OCI-LY1 (cell line): ENCODE results near the gene RAD51B.
"Not testable (repeated sequence)": the region's sequence is repeated elsewhere in the genome, so short reads cannot be mapped to it uniquely, and the experiment has no call there.

Experiments used
- H2AFZ ChIP-seq: fragments of 200-600 bp; sonication (generic), shearing (Covaris generic); 2 replicates; pipeline ENCODE4 v1.6.0; 2014; ENCODE audit warnings: antibody characterized with exemption, mild to moderate bottlenecking, low read length
- H3F3A ChIP-seq: fragments of 200-600 bp; sonication (generic), shearing (Covaris generic); 2 replicates; pipeline ENCODE4 v1.6.0; 2014; ENCODE audit warnings: mild to moderate bottlenecking, antibody characterized with exemption, low read length, moderate library complexity; ENCODE audit not compliant: insufficient read depth
- H3K27ac ChIP-seq: fragments of 200-600 bp; sonication (generic); 2 replicates; pipeline ENCODE4 v1.5.1; 2014; ENCODE audit warnings: low read length, mixed run types, mild to moderate bottlenecking, low read depth; ENCODE audit not compliant: poor library complexity, severe bottlenecking
- H3K27me3 ChIP-seq: fragments of 200-600 bp; sonication (generic); 2 replicates; pipeline ENCODE4 v1.6.0; 2014; ENCODE audit warnings: antibody characterized with exemption, mild to moderate bottlenecking, low read length, moderate library complexity; ENCODE audit not compliant: insufficient read depth
- H3K36me3 ChIP-seq: fragments of 200-600 bp; sonication (generic); 2 replicates; pipeline ENCODE4 v1.6.1; 2014; ENCODE audit warnings: mild to moderate bottlenecking, antibody characterized with exemption, low read length, moderate library complexity, mixed read lengths; ENCODE audit not compliant: insufficient read depth
- H3K4me1 ChIP-seq: fragments of 200-600 bp; sonication (generic); 2 replicates; pipeline ENCODE4 v1.5.1; 2014; ENCODE audit warnings: mild to moderate bottlenecking, low read length, moderate library complexity; ENCODE audit not compliant: insufficient read depth, severe bottlenecking
- H3K4me2 ChIP-seq: fragments of 200-600 bp; sonication (generic), shearing (Covaris generic); 2 replicates; pipeline ENCODE4 v1.6.1; 2014; ENCODE audit warnings: low read length
- H3K4me3 ChIP-seq: fragments of 200-600 bp; sonication (generic); 2 replicates; pipeline ENCODE4 v1.5.1; 2014; ENCODE audit warnings: low read length, low read depth, mild to moderate bottlenecking, mixed read lengths; ENCODE audit not compliant: poor library complexity, severe bottlenecking
- H3K79me2 ChIP-seq: fragments of 200-600 bp; shearing (Covaris generic); 2 replicates; pipeline ENCODE4 v1.6.1; 2016; ENCODE audit warnings: mixed run types, low read length, mixed read lengths; ENCODE audit not compliant: insufficient read depth
- H3K9ac ChIP-seq: fragments of 200-600 bp; sonication (generic), shearing (Covaris generic); 2 replicates; pipeline ENCODE4 v1.6.1; 2014; ENCODE audit warnings: mild to moderate bottlenecking, low read length, mixed read lengths
- H3K9me2 ChIP-seq: fragments of 200-600 bp; sonication (generic), shearing (Covaris generic); 2 replicates; pipeline ENCODE4 v1.6.1; 2014; ENCODE audit warnings: low read depth, mild to moderate bottlenecking, low read length, mixed read lengths
- H3K9me3 ChIP-seq: fragments of 200-600 bp; shearing (Covaris generic); 2 replicates; pipeline ENCODE4 v1.6.1; 2014; ENCODE audit warnings: low read length, mixed read lengths
- H4K20me1 ChIP-seq: fragments of 200-600 bp; sonication (generic), shearing (Covaris generic); 2 replicates; pipeline ENCODE4 v1.6.0; 2016; ENCODE audit warnings: mild to moderate bottlenecking, low read length; ENCODE audit not compliant: insufficient read depth
- EZH2 ChIP-seq: fragments of 200-600 bp; sonication (generic), shearing (Covaris generic); IDR thresholded peaks from 2 replicates; pipeline ENCODE4 v1.8.0; 2017; ENCODE audit warnings: borderline replicate concordance, mixed run types, mild to moderate bottlenecking, antibody characterized with exemption, low read length, moderate library complexity, mixed read lengths
- TF ChIP-seq, protein P1 (sequence below): fragments of 200-600 bp; sonication (generic), shearing (Covaris generic); IDR thresholded peaks from 2 replicates; pipeline ENCODE4 v1.5.1; 2017; ENCODE audit warnings: mild to moderate bottlenecking, antibody characterized with exemption, low read length, moderate library complexity, mixed read lengths

The RAD51B gene

DNA sequence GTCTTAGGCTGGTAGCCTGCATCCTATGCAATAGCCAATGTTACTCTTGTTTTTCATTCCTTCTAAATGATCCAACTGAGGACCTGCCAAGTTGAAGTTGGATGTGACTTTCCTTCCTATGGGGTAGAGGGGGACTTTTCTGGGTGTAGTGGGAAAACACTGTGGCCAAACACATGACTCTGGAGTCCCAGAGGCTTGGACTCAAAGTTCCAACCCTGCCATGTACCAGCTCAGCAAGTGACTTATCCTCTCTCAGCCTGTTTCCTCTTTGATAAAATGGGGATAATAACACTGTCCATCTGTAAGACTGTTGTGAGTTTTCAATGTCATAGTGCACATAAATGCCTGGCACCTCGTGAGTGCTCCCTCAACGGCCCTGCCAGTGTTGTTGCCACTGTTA is 876.3 kb downstream of the RAD51B start:
- no peaks in the 10 kb centered on the region for H3K9me3 ChIP-seq
- no peaks in the 10 kb centered on the region for H3K27me3 ChIP-seq
- H3K9me2 ChIP-seq, result no peaks in the 10 kb centered on the region
- no peaks in the 10 kb centered on the region for H3K79me2 ChIP-seq
- peaks cover 9% of the 10 kb centered on the region for H3K4me1 ChIP-seq
- no peak overlapping the region for H3K27ac ChIP-seq
- no peaks in the 10 kb centered on the region for H3K36me3 ChIP-seq
- H3K4me2 ChIP-seq, result no peak overlapping the region
- H3K9ac ChIP-seq, result no peak overlapping the region
- no peaks in the 10 kb centered on the region for H4K20me1 ChIP-seq
- TF ChIP-seq, protein P1, sequence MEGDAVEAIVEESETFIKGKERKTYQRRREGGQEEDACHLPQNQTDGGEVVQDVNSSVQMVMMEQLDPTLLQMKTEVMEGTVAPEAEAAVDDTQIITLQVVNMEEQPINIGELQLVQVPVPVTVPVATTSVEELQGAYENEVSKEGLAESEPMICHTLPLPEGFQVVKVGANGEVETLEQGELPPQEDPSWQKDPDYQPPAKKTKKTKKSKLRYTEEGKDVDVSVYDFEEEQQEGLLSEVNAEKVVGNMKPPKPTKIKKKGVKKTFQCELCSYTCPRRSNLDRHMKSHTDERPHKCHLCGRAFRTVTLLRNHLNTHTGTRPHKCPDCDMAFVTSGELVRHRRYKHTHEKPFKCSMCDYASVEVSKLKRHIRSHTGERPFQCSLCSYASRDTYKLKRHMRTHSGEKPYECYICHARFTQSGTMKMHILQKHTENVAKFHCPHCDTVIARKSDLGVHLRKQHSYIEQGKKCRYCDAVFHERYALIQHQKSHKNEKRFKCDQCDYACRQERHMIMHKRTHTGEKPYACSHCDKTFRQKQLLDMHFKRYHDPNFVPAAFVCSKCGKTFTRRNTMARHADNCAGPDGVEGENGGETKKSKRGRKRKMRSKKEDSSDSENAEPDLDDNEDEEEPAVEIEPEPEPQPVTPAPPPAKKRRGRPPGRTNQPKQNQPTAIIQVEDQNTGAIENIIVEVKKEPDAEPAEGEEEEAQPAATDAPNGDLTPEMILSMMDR, result no peak
- TF ChIP-seq EZH2, result no peak
- H3F3A ChIP-seq, result no peaks in the 10 kb centered on the region
- no peak overlapping the region for H3K4me3 ChIP-seq
- no peak overlapping the region for H2AFZ ChIP-seq

DNA sequence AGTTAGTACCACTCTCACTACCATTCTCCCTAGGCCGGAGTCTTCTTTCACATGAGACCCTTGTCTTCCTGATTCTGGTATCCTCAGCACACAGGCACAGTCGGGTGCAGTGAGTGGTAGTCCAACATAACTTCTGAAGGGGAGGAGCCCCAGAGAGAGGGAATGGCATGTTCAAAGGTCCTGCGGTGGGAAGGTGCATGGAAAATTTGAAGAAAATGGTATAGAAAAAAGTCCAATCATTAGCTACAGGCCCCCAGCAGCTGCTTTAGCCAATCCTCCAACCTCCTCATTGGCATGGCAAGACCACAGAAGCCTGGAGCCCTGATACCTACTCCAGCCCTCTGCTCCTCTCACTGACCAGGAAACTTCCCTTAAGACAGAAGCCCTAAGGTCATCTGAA is 876.7 kb downstream of the RAD51B start:
- Histone ChIP-seq H3K4me1 (peaks cover 9% of the 10 kb centered on the region), H3F3A (no peaks in the 10 kb centered on the region), H3K9ac (no peak overlapping the region), H3K27me3 (no peaks in the 10 kb centered on the region), H3K4me2 (no peak overlapping the region), H4K20me1 (no peaks in the 10 kb centered on the region), H3K4me3 (no peak overlapping the region), H2AFZ (no peak overlapping the region), H3K27ac (no peak overlapping the region), H3K9me2 (no peaks in the 10 kb centered on the region), H3K79me2 (no peaks in the 10 kb centered on the region), H3K36me3 (no peaks in the 10 kb centered on the region), H3K9me3 (no peaks in the 10 kb centered on the region)
- TF ChIP-seq, protein P1, result no peak
- no peak for TF ChIP-seq EZH2

DNA sequence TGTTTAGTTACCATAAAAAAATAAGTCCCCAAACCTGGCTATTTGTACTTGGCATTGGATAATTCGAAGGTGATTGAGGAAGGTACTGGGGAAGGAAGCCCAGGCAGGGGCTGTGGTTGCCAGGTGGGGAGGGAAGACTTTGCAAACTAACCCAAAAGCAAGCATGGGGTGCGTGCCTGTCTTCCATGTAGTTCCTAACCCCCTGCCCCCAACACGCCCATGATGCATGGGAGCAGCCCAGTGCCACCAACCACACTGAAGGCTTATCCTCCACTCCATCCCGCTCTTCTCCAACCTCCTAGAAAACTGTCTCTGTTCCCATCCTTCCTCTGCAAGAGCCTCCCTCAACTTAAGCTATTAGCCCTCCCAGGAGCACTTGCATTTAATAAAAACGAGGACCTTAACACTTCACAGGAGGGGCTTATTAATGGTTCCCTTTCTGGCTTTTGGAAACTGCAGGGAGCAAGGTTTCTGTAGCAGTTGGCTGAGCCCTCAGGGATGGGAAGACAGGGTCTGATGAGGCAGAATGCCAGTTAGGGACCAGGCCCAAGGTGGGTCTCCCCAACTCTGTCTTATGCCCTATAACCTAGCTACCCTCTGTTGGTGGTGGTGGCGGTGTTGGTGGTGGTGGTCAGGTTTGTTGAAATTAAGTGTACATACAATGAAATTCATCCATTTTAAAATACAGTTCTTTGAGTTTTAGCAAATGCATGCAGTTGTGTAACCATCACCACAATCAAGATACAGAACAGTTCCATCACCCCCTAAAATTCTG is 877.3 kb downstream of the RAD51B start:
- H3K27ac ChIP-seq, result no peak overlapping the region
- H3K9ac ChIP-seq, result no peak overlapping the region
- no peak for TF ChIP-seq EZH2
- TF ChIP-seq, protein P1, result no peak
- no peak overlapping the region for H2AFZ ChIP-seq
- no peak overlapping the region for H3K4me3 ChIP-seq
- H3K4me1 ChIP-seq, result peaks cover 9% of the 10 kb centered on the region
- no peaks in the 10 kb centered on the region for H4K20me1 ChIP-seq
- no peaks in the 10 kb centered on the region for H3K9me3 ChIP-seq
- H3K79me2 ChIP-seq, result no peaks in the 10 kb centered on the region
- no peaks in the 10 kb centered on the region for H3K36me3 ChIP-seq
- H3K4me2 ChIP-seq, result no peak overlapping the region
- H3K9me2 ChIP-seq, result no peaks in the 10 kb centered on the region
- H3F3A ChIP-seq, result no peaks in the 10 kb centered on the region
- no peaks in the 10 kb centered on the region for H3K27me3 ChIP-seq

DNA sequence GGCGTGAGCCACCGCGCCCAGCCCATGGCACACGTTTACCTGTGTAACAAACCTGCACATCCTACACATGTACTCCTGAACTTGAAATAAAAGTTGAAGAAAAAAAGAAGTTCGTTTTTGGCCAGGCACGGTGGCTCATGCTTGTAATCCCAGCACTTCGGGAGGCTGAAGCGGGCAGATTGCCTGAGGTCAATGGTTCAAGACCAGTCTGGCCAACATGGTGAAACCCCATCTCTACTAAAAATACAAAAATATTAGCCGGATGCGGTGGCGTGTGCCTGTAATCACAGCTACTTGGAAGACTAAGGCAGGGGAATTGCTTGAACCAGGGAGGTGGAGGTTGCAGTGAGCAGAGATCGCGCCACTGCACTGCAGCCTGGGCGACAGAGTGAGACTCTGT is 879.2 kb downstream of the RAD51B start:
- H3K27ac ChIP-seq, H3K27me3 ChIP-seq, H2AFZ ChIP-seq, H3K4me3 ChIP-seq, H3K9me3 ChIP-seq, H3K79me2 ChIP-seq, H3K9me2 ChIP-seq, H3K9ac ChIP-seq, H4K20me1 ChIP-seq, H3K4me2 ChIP-seq, H3K36me3 ChIP-seq, H3K4me1 ChIP-seq, H3F3A ChIP-seq: not testable (repeated sequence)
